Mononuclear cell (primary cell): Measurements from ENCODE around the gene TOR1AIP1. TPM values are rescaled to one million over a fixed set of nuclear protein-coding genes. Genes with fewer than 3 reads are reported as not detected.

ENCODE experiments used
- H3K27me3 ChIP-seq: 2 replicates; pipeline ENCODE4 v1.6.0; 2011; ENCODE audit warnings: low read length, control low read depth; ENCODE audit not compliant: insufficient read depth
- H3K4me1 ChIP-seq: 2 replicates; pipeline ENCODE4 v1.5.1; 2011; ENCODE audit warnings: mild to moderate bottlenecking, low read length, control low read depth; ENCODE audit not compliant: insufficient read depth
- H3K4me3 ChIP-seq: 2 replicates; pipeline ENCODE4 v1.5.1; 2011; ENCODE audit warnings: mild to moderate bottlenecking, low read length, moderate library complexity
- H3K9me3 ChIP-seq: 2 replicates; pipeline ENCODE4 v1.5.1; 2011; ENCODE audit warnings: low read depth, mild to moderate bottlenecking, control low read depth, low read length
- total RNA-seq: library from RNA; depleted of rRNA; stranded (reverse); fragments of >200 nt; gene quantifications from one replicate; pipeline ENCODE4 v1.2.3, GENCODE V29; 2012

Gene TOR1AIP1
- total RNA-seq, 1 donor = 106 TPM

DNA sequence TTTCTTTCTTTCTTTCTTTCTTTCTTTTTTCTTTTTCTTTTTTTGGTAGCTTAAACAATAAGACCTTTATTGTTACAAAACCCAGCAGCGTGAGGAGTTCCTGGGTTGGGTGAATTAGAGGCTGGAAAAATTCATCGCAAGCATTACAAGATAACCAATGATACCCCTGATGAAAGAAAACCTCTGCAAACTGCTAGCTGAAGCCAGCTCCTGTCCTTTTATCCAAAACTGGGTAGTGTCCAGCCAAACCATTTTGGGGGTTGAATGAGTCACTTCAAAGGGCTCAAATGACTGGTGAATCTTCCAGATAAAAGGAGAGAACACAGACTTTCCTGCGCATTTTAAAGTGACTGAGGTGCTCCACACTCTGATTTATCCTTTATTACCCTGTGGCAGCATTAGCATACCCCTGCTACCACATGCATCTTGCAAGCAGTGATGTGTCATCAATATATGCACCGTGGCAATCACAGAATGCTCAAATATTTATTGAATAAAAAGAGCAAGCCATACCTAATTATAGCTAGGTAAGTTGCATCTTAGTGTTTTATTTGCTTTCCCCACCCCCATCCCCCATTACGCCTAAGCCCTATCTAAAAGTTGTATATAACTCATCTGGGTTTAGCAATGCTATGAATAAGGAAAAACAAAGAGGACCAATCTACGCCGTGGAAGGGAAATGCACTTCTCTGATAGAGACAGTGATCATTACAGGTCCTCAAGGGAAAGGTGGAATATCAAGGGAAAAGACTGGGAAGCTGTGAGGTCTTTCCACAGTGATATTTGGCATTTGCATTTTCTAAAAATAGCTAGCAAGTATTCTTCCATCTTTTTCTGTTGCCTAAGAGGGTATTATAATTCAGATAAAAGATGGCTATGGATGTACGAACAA, 40.1 kb downstream of the TOR1AIP1 start:
- H3K4me1 ChIP-seq = no peaks in the 10 kb centered on the region
- no peak overlapping the region for H3K4me3 ChIP-seq
- H3K27me3 ChIP-seq = no peaks in the 10 kb centered on the region
- H3K9me3 ChIP-seq = no peaks in the 10 kb centered on the region

DNA sequence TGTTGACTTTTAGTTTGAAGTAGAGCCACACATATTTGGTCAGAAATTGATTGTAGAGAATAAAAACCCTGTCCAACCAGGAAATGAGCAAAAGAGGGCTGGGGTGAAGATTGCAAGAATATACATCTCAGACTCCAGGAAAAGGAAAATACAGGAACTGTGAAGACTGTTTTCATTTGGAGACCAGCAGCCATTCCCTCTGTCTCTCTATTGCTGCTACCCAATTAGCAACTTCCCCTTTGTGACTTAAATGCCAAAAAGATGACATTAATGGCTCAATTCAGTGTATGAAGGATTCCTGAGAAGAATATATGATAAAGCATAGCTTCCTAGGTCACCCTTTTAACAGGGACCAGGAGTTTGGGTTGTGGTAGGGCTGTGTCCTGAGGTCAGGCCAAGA, 40.9 kb downstream of the TOR1AIP1 start:
- Histone ChIP-seq H3K4me3 (no peak overlapping the region), H3K9me3 (no peaks in the 10 kb centered on the region), H3K4me1 (no peaks in the 10 kb centered on the region), H3K27me3 (no peaks in the 10 kb centered on the region)

DNA sequence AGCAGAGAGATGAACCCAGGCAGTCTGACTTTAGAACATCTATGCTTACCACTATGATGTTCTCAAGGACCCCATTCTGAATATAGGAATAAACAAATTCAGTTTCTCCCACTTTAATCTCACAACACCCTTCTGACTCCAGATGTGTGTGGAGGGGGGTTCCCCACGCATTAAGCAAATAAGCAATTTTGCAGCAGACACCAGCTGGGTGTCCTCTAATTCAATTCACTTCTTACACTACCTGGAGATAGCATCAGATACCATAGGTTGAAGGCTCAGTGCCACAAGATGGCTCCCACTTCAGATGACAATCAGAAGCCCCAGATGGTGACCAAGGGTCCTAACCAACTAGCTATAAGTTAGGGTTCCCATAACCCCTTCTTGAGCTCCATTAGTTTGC, 42.2 kb downstream of the TOR1AIP1 start:
- Histone ChIP-seq H3K4me3 (no peak overlapping the region), H3K4me1 (no peaks in the 10 kb centered on the region), H3K27me3 (no peaks in the 10 kb centered on the region), H3K9me3 (no peaks in the 10 kb centered on the region)

DNA sequence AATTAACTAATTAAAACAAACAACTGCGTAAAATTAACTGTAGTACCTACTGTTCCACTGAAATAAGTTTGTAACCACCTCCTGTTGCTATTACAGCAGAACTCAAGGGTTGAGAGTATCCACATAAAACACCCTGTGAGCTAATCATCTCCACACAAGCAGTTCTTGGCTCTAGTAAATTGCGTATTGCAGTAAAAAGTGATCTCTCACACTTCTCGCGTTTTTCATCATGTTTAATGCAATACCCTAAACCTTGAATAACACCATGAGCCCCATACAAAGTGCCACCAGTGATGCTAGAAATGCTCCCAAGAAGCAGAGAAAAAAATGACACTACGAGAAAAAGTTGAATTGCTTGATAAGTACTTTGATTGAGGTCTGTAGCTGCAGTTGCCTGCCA, 43.2 kb downstream of the TOR1AIP1 start:
- Histone ChIP-seq H3K9me3 (no peaks in the 10 kb centered on the region), H3K4me1 (no peaks in the 10 kb centered on the region), H3K4me3 (no peak overlapping the region), H3K27me3 (no peaks in the 10 kb centered on the region)

DNA sequence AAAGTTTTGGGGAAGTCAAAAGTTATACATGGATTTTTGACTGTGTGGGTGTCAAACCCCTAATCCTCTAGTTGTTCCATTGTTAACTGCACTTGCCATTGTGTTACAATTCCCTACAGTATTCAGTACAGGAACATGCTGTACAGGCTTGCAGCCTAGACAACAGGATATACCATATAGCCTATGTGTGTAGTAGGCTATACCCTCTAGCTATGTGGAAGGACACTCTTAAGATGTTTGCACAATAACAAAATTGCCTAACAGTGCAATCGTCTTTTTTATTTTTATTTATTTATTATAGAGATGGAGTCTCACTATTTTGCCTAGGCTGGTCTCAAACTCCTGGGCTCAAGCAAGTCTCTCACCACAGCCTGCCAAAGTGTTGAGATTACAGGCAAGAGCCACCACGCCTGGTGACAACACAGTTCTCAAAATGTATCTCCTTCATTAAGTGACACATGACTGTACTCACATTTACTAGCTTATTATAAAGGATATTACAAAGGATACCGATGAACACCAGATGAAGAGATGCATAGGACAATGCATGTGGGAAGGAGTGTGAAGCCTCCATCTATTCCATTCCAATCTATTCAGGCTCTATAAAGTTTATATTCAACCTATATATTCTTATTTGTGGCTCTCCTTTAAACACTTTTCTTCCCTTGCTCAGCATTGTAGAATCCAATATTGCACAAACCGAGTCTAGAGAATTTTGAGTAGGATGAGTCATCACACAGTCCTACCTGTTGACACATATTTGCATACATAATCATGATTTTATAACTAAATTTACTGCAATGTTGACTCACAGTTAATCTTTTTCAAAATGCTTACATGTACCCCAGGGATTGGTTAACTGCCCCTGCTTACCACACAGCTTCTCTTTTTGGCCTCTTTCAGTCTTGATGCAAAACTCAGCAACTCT, 44.1 kb downstream of the TOR1AIP1 start:
- Histone ChIP-seq H3K4me1 (no peaks in the 10 kb centered on the region), H3K9me3 (no peaks in the 10 kb centered on the region), H3K4me3 (no peak overlapping the region), H3K27me3 (no peaks in the 10 kb centered on the region)

DNA sequence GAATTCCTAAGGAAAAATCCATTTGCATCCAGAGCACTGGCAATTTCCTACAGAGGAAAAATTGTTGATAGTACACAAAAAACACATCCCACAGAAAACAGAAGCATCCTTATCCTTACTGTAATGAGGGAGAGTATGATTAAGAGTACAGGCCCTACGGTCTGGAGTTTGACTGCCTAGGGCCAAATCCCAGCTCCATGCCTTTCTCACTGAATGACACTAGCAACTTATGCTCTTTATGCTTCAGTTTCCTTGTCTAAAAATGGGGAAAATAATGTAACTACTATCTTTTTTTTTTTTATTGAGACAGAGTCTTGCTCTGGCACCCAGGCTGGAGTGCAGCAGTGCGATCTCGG, 44.7 kb downstream of the TOR1AIP1 start:
- H3K9me3 ChIP-seq = no peaks in the 10 kb centered on the region
- no peak overlapping the region for H3K4me3 ChIP-seq
- no peaks in the 10 kb centered on the region for H3K27me3 ChIP-seq
- H3K4me1 ChIP-seq = no peaks in the 10 kb centered on the region

DNA sequence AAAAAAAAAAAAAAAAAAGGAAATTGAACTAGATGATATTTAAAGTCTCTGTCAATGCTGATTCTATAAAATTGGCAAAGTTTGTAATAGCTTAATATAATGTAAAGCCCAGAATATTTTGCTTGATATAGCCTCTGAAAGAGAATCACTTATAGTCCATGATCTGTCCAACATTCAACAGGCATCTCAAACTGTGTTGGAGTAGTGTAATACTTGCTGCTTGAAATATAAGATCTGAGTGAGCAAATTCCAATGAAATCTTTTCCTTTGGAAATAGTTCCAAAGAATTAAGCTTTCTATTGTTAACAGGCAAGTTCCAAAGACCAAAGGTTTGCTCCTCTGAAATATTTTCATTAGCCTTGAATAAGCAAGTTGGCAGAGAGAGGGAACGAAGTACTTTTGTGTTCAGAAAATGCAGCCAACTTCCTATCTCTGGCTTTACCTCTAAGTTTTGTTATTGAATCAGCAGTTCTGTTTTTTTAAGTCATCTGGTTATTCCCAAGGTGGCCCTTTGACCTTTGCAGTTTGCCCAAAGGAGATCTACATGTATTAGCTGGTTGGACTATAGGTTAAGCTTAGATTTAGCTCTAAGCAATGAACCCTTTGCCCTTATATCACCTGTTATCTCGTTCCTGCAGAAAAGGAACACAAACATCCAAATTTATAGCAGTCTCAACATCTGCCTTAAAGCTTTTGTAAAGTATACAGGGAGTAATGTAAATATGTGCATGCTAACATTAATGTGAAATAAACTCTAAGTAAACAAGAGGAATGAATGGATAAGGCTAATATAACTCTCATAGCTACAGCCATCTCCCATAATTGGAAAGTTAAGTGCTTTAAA, 48.1 kb downstream of the TOR1AIP1 start:
- Histone ChIP-seq H3K4me1 (no peaks in the 10 kb centered on the region), H3K27me3 (no peaks in the 10 kb centered on the region), H3K4me3 (no peak overlapping the region), H3K9me3 (no peaks in the 10 kb centered on the region)

DNA sequence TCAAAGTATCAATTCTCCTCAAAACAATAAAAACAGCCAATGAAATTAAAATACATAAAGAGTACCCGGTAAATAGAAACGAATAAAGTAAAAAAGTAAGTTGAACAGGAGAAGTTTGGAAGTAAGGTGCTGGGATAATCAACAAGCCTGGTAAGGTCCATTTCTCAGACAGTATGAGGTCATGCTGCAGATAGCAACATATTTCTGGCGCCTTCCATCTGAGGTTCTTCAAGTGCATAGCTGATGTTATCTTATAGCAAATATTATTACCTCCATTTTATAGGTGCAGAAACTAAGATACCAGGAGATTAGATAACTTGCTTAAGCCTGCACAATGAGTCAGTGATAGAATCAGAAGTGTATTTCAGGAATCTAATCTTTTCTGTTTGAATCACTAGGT, 48.8 kb downstream of the TOR1AIP1 start:
- Histone ChIP-seq H3K4me1 (no peaks in the 10 kb centered on the region), H3K9me3 (no peaks in the 10 kb centered on the region), H3K4me3 (no peak overlapping the region), H3K27me3 (no peaks in the 10 kb centered on the region)

DNA sequence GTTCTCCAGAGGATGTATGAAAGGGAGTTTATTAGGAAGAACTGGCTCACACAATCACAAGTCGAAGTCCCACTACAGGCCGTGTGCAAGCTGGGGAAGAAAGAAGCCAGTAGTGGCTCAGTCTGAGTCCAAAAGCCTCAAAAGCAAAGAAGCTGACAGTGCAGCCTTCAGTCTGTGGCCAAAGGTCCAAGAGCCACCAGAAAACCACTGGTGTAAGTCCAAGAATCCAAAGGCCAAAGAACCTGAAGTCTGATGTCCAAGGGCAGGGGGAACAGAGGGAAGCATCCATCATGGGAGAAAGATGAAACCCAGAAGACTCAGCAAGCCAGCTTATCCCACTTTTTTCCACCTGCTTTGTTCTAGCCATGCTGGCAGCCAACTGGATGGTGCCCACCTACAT, 51.1 kb downstream of the TOR1AIP1 start:
- no peaks in the 10 kb centered on the region for H3K27me3 ChIP-seq
- no peak overlapping the region for H3K4me3 ChIP-seq
- H3K9me3 ChIP-seq = no peaks in the 10 kb centered on the region
- no peaks in the 10 kb centered on the region for H3K4me1 ChIP-seq

DNA sequence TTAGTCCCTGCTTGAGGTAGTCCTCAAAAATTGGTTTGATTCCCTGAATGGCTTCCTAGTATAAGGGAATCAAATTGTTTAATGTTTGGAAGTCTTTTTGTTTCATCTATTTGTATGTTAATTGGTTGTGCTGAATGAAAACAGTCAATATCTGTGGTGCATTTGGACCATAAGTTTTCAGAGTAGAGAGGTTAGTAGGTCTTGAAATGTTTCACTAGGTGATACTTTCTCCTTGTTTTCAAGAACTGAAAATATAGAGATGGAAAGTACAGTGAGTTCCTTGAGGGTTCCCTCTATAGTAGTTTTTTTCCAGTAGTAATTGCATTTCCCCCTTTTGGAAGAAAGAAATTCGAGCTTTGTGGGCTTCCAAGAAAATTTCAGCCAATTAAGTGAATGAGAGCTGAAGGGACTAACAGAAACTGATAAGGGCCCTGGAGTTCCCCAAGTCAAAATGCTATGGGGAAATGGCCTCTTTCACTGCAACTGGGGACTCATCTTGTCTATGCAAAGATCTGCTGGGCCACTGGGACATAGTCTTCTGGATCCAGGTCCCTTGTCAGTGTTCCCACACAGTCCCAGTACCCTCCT, 53.9 kb downstream of the TOR1AIP1 start:
- Histone ChIP-seq H3K4me3 (no peak overlapping the region), H3K27me3 (no peaks in the 10 kb centered on the region), H3K4me1 (no peaks in the 10 kb centered on the region), H3K9me3 (no peaks in the 10 kb centered on the region)

DNA sequence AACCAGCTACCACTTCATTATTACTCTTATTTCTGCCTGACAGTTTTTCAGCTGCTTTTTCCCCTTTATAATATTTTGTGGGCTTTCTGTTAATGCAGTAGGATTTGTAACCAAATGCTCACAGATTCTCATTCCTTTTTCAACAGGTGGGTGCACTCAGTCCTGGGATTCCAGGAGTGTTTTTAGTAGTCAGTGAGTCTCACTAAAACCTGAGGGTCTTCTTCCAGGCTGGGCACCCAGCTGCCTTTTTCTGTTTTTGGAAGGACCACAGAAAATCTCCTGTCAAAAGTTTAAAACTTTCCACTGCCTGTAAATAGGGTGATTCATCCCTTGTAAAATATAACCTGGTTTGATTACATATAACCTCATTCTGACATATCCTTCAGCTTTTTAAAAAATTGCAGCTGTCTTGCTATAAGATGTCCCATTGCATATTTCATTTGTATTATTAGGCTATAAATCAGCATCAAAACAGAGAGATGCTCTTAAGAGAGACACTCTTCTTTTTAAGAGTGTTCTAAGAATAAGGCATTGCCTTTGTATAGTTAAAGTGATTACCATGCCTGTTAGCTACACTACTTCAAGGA, 55.7 kb downstream of the TOR1AIP1 start:
- no peak overlapping the region for H3K4me3 ChIP-seq
- no peaks in the 10 kb centered on the region for H3K27me3 ChIP-seq
- H3K4me1 ChIP-seq = no peaks in the 10 kb centered on the region
- no peaks in the 10 kb centered on the region for H3K9me3 ChIP-seq

DNA sequence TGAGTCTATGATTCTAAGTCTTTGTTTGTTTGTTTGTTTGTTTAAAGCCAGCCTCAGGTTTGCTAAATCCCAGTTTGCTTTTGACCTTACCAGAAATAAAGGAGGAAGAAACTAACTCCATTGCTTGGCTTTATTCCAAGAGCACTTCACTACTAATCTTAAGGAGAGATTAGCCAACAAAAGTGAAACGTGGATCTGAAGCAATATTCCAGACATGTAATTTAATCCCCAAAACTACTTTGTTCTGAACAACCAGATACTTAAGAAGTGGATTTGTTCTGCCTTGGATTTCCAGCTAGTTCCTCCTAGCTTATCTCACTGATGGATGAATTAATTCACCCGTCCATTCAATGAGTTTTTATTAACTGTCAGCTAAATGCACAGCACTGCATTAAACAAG, 56.7 kb downstream of the TOR1AIP1 start:
- H3K9me3 ChIP-seq = no peaks in the 10 kb centered on the region
- no peaks in the 10 kb centered on the region for H3K27me3 ChIP-seq
- no peaks in the 10 kb centered on the region for H3K4me1 ChIP-seq
- H3K4me3 ChIP-seq = no peak overlapping the region

DNA sequence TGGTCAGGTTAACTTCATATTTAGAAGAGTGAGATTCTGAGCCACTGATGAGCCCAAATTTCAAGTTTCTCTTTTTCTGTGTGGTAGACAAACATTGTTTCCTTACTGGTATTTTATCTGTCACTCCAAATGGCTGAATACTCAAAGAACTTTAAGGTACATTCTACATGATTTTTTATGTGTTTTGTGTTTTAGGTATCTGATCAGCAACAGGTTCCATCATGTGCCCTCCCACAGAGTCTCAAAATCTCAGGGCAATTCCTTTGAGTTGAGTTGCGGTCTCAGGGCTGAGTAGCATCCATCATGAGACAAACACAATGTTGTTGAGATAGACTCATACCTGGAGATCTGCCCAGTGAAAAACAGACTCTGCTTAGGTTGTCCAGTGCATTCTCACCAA, 57.9 kb downstream of the TOR1AIP1 start:
- H3K4me3 ChIP-seq = no peak overlapping the region
- no peaks in the 10 kb centered on the region for H3K27me3 ChIP-seq
- no peaks in the 10 kb centered on the region for H3K4me1 ChIP-seq
- no peaks in the 10 kb centered on the region for H3K9me3 ChIP-seq

DNA sequence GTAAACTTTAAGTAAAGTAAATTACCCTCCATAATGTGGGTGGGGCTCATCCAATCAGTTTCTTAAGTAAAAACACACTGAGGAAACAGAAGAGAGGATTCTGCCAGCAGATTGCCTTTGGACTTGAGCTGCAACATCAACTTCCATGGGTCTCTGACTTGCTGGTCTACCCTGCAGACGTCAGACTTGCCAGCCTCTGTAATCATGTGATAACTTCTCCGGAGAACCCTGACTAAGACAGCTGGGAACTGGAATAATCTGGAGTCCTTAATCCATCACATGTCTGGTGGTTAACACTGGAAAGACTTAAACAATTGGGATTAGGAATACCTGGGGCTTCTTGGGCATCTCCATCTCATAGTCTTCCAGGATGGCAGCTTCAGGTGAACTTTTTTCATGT, 59.4 kb downstream of the TOR1AIP1 start:
- H3K27me3 ChIP-seq = no peaks in the 10 kb centered on the region
- no peaks in the 10 kb centered on the region for H3K9me3 ChIP-seq
- H3K4me1 ChIP-seq = no peaks in the 10 kb centered on the region
- H3K4me3 ChIP-seq = no peak overlapping the region
